Cardiac fibroblast (primary cell): ENCODE results near the gene EIF2AK2.

ENCODE experiments used
- DNase-seq, 2 donors: peaks; one replicate each; pipeline versions ENCODE4 v3.0.0 to v3.0.0-alpha.2; 2010; ENCODE audit warnings: low read depth in 2 of 2
- H3K4me3 ChIP-seq, 2 donors: replicated peaks in 1 of 2; 1 replicate in 1 of 2; 2 replicates in 1 of 2; pipeline ENCODE4 v1.5.1; 2011; ENCODE audit warnings: low read depth in 2 of 2, low read length in 2 of 2, mild to moderate bottlenecking in 2 of 2, moderate library complexity in 1 of 2
- CTCF ChIP-seq: IDR thresholded peaks from one replicate; pipeline ENCODE4 v1.5.1; 2011; ENCODE audit warnings: low read depth, mild to moderate bottlenecking, low read length, inconsistent platforms

Gene EIF2AK2

DNA sequence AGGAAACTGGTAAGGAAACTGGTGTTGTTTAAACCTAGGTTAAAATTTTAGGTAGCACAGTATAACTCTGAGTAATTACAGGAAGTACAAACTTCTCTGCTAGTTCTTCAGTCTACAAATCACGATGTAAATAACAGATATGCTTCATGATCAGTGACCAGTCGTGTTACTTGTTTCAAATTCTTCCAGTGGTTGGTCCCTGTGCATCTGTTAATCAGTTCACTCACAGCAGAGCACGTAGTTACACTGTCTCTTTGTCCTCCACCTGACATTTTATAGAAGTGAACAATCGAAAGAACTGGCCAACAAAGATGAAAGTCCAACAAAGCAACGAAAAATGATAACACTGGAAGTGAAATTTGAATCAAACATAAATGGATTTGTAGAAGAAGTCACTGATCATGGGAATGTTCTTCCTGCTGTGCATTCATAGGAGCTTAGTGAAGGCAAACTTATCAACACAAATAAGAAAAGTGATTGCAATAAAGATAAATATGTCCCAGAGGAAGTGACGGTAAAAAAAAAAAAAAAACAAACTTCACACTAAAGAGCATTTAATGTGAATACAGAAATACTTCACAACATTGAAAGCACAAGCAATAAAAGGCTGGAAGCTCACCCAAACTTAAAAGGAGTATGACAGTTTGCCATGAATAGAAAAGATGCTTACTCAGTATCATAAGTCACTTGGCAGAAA lies 7.0 kb downstream of the EIF2AK2 start:
- no peak overlapping the region for H3K4me3 ChIP-seq
- DNase-seq = no peak
- TF ChIP-seq CTCF = no peak

GRCh38 chr2:37148325-37148724 lies 8.5 kb downstream of the EIF2AK2 start:
- no peak for DNase-seq

GRCh38 chr2:37146062-37146461 lies 10.7 kb downstream of the EIF2AK2 start:
- no peak overlapping the region for H3K4me3 ChIP-seq
- no peak for TF ChIP-seq CTCF
- no peak for DNase-seq

More at GRCh38 chr2:37148325-37148724, 8.5 kb downstream of the EIF2AK2 start:
- no peak for TF ChIP-seq CTCF
- no peak overlapping the region for H3K4me3 ChIP-seq

DNA sequence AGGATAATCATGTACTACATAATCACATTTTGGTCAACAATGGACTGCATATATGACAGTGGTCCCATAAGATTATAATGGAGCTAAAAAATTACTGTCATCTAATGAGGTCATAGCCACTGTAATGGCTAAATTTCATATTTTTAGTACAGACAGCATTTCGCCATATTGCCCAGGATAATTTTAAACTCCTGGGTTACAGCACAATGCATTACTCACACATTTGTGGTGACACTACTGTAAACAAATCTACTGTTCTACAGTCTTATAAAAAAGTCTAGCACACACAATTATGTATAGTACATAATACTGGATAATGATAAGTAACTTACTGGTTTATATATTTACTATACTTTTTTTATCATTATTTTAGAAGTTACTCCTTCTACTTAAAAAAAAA lies 12.8 kb downstream of the EIF2AK2 start:
- peak in 1 of 2 donors; percentile 63 for DNase-seq
- no peak for TF ChIP-seq CTCF
- no peak overlapping the region for H3K4me3 ChIP-seq

- H3K4me3 ChIP-seq = no peak overlapping the region
- TF ChIP-seq CTCF = no peak
- DNase-seq = no peak
These were observed 14.2 kb downstream of the EIF2AK2 start for GRCh38 chr2:37142546-37142945.

- no peak overlapping the region for H3K4me3 ChIP-seq
- no peak for DNase-seq
- TF ChIP-seq CTCF = no peak
These were observed 23.9 kb downstream of the EIF2AK2 start for GRCh38 chr2:37132914-37133313.

DNA sequence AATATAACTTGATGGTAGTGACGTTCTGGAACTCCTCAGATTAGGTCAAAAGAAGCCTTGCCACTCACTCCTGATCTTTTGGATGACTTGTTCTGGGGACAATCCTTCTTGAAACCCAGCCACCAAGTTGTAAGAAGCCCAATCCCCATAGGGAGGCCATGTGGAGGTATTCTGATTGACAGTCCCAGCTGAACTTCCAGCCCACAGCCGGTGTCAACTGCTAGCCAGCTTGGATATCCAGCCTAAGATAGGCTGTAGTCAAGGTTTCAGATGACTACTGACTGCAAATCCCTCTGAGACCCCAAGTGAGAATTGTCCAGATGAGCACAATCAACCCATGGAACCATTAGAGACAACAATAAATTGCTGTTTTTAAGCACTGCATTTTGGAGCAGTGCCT lies 31.4 kb downstream of the EIF2AK2 start:
- no peak for DNase-seq
- no peak for TF ChIP-seq CTCF
- H3K4me3 ChIP-seq = no peak overlapping the region
